Measurements from ENCODE around the gene MYO16. TPM values are rescaled to one million over a fixed set of nuclear protein-coding genes. Genes with fewer than 3 reads are reported as not detected.

The MYO16 gene
- total RNA-seq, 2 experiments from 2014 or later: not detected

DNA sequence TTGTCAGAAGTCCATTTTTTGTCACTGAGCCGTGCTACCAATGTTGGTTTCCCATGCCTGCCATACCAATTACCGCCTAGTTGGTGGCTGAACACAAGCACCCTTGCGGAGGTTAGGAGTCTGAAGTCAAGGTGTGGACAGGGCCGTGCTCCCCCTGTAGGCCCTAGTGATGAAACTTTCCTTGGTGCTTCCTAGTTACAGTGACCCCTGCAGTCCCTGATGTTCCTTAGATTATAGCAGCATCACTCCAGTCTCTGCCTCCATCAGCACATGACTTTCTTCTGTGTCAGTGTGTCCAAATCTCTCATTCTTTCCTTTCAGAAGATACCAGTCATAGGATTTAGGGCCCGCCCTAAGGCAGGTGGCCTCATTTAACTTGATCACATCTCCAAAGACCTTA lies 99.0 kb downstream of the MYO16 start:
- ChIA-PET CTCF (no interaction called here), POLR2A (no interaction called here)
- no peak overlapping the region for H3K27ac Mint-ChIP-seq
- H3K36me3 Mint-ChIP-seq (ENCODE audit: low read depth): no peaks in the 10 kb centered on the region
- H3K4me3 Mint-ChIP-seq: no peak overlapping the region
- H3K4me1 Mint-ChIP-seq: no peaks in the 10 kb centered on the region
- H3K9me3 Mint-ChIP-seq: no peaks in the 10 kb centered on the region
- no peaks in the 10 kb centered on the region for H3K27me3 Mint-ChIP-seq
- no peak for DNase-seq

DNA sequence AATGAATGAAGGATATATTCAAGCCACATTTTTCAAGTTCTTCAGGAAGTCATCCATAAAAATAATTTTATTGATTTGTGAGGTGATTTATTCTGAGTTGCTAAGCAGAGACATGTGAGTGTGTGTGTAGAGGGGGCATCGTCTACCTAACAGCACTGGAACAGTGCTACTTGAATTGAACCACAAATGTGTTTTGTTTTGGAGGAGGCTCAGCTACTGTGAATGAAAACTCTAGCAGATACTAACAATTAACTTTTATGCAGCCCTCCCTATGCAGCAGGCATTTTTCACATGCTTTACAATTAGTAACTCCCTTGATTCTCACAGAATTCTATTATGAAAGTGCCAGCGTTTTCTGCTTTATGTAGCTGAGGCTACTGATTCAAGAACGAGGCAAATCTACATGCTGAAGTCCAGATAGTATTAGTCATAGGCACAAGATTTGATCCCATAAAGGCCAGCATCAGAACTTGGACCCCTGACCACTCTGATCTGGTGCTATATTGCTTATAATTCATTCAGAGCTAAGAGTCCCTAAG lies 103.7 kb downstream of the MYO16 start:
- DNase-seq: no peak
- ChIA-PET CTCF (no interaction called here), POLR2A (no interaction called here)
- no peaks in the 10 kb centered on the region for H3K36me3 Mint-ChIP-seq (ENCODE audit: low read depth)
- no peaks in the 10 kb centered on the region for H3K9me3 Mint-ChIP-seq
- H3K27me3 Mint-ChIP-seq: no peaks in the 10 kb centered on the region
- no peak overlapping the region for H3K27ac Mint-ChIP-seq
- no peaks in the 10 kb centered on the region for H3K4me1 Mint-ChIP-seq
- no peak overlapping the region for H3K4me3 Mint-ChIP-seq

- DNase-seq: no peak
- ChIA-PET CTCF (no interaction called here), POLR2A (no interaction called here)
- Mint-ChIP-seq H3K9me3 (peaks cover 2% of the 10 kb centered on the region), H3K4me1 (no peaks in the 10 kb centered on the region), H3K27ac (no peak overlapping the region), H3K4me3 (no peak overlapping the region), H3K36me3 (ENCODE audit: low read depth) (no peaks in the 10 kb centered on the region), H3K27me3 (no peaks in the 10 kb centered on the region)
Measured at GRCh38 chr13:108734676-108735075, 105.3 kb downstream of the MYO16 start.

DNA sequence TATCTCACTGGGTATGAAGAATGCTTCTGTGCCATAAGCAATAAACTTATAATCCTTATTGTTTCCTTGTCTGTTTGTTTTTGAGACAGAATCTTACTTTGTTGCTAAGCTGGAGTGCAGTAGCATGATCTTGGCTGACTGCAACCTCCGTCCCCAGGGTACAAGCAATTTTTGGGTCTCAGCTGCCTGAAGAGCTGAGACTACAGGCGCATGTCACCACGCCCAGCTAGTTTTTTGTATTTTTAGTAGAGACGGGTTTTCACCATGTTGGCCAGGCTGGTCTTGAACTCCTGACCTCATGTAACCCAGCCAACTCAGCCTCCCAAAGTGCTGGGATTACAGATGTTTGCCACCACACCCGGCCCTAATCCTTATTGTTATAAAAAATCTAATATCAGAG lies 112.5 kb downstream of the MYO16 start:
- Mint-ChIP-seq H3K9me3 (peaks cover 7% of the 10 kb centered on the region), H3K27ac (no peak overlapping the region), H3K36me3 (ENCODE audit: low read depth) (no peaks in the 10 kb centered on the region), H3K4me1 (no peaks in the 10 kb centered on the region), H3K27me3 (no peaks in the 10 kb centered on the region), H3K4me3 (no peak overlapping the region)
- POLR2A ChIA-PET: no interaction called here
- CTCF ChIA-PET: no interaction called here
- DNase-seq: no peak

GRCh38 chr13:108742701-108743451 lies 113.5 kb downstream of the MYO16 start:
- H3K4me3 Mint-ChIP-seq: no peak overlapping the region
- peaks cover 7% of the 10 kb centered on the region for H3K9me3 Mint-ChIP-seq
- H3K4me1 Mint-ChIP-seq: no peaks in the 10 kb centered on the region
- no peak for DNase-seq
- no peak overlapping the region for H3K27ac Mint-ChIP-seq
- H3K36me3 Mint-ChIP-seq (ENCODE audit: low read depth): no peaks in the 10 kb centered on the region
- no peaks in the 10 kb centered on the region for H3K27me3 Mint-ChIP-seq
- CTCF ChIA-PET: no interaction called here
- POLR2A ChIA-PET: no interaction called here

DNA sequence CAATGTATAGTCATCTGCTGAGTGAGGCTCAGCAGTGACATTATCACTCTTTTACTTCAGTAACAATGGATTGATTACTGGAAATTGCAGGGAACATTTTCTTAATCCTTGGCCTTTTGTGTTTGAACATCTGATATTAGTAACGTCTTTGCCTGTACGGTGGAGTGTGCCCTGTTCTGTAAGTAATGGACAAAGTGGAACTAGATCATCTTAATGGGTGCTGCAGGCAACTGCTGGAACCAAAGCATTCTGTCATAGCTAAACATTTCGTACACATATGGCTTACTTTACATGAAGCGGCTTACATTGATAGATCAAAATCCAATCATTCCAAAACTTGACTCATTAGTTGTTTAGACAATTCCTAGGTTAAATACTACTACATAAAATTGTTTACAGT lies 114.1 kb downstream of the MYO16 start:
- Mint-ChIP-seq H3K27me3 (no peaks in the 10 kb centered on the region), H3K4me3 (no peak overlapping the region), H3K4me1 (no peaks in the 10 kb centered on the region), H3K9me3 (peaks cover 7% of the 10 kb centered on the region), H3K36me3 (ENCODE audit: low read depth) (no peaks in the 10 kb centered on the region), H3K27ac (no peak overlapping the region)
- DNase-seq: no peak
- POLR2A ChIA-PET: no interaction called here
- CTCF ChIA-PET: no interaction called here

DNA sequence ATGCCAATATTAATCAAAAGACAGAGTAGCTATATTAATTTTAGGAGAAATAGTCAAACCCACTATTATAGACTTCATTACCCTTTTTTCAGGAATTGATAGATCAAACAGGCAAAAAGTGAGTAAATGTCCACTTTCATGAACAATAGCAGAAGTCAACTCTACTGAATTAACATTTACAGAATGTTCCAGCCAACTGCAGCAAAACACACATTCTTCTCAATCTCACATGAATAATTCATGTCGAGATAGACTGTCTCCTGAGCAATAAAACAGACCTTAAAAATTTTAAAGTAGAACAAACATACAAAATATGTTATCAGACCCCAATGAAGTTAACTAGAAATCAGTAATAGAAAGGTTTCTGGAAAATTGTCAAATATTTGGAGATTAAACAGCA lies 118.4 kb downstream of the MYO16 start:
- H3K4me3 Mint-ChIP-seq: no peak overlapping the region
- ChIA-PET CTCF (no interaction called here), POLR2A (no interaction called here)
- no peaks in the 10 kb centered on the region for H3K36me3 Mint-ChIP-seq (ENCODE audit: low read depth)
- no peaks in the 10 kb centered on the region for H3K4me1 Mint-ChIP-seq
- no peak overlapping the region for H3K27ac Mint-ChIP-seq
- peaks cover 2% of the 10 kb centered on the region for H3K9me3 Mint-ChIP-seq
- H3K27me3 Mint-ChIP-seq: no peaks in the 10 kb centered on the region
- DNase-seq: no peak

DNA sequence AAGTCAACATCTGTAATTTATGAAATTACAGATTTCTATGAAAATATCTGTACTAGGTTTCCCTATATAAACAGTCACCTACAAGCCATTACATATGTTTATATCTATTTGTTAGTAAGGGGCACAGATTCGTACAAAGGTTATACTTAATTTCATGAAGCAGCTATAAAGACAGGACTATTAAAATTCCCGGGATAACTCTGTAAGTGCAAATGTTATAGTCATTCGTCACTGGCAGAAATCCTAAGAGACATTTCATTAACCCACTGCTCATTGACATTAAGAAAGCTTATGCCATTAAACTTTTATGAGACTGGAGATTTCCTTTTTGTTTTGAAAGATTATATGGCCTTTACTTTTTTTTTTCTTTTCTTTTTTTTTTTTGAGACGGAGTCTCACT lies 122.9 kb downstream of the MYO16 start:
- Mint-ChIP-seq H3K27me3 (no peaks in the 10 kb centered on the region), H3K4me1 (no peaks in the 10 kb centered on the region), H3K36me3 (ENCODE audit: low read depth) (no peaks in the 10 kb centered on the region), H3K27ac (no peak overlapping the region), H3K4me3 (no peak overlapping the region), H3K9me3 (no peaks in the 10 kb centered on the region)
- ChIA-PET POLR2A (no interaction called here), CTCF (no interaction called here)
- no peak for DNase-seq

DNA sequence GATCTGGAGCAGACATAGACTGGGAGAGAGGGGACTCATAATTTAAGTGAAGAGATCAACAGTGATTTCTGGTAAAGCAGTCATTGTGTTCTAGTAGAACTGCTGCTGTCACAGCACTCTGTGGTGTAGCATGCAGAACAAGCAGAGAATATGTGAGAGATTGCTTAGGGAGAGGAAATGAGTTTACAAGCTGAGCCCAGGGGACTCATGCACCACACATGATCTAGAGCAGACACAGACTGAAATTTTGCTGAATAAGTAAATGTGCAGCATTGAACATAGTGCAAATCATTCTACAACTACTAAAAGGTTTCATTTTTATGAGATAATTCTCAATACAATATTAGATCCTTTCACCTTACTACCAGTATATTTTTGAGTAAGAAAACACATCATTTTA lies 125.7 kb downstream of the MYO16 start:
- Mint-ChIP-seq H3K9me3 (no peaks in the 10 kb centered on the region), H3K27ac (no peak overlapping the region), H3K27me3 (no peaks in the 10 kb centered on the region)

GRCh38 chr13:108760129-108760528 lies 130.7 kb downstream of the MYO16 start:
- Mint-ChIP-seq H3K4me1 (no peaks in the 10 kb centered on the region), H3K4me3 (no peak overlapping the region), H3K36me3 (ENCODE audit: low read depth) (no peaks in the 10 kb centered on the region), H3K27ac (no peak overlapping the region), H3K27me3 (no peaks in the 10 kb centered on the region), H3K9me3 (no peaks in the 10 kb centered on the region)
- no peak for DNase-seq
- POLR2A ChIA-PET: no interaction called here
- CTCF ChIA-PET: no interaction called here

More for the DNA sequence above, 125.7 kb downstream of the MYO16 start:
- ChIA-PET POLR2A (no interaction called here), CTCF (no interaction called here)
- Mint-ChIP-seq H3K4me1 (no peaks in the 10 kb centered on the region), H3K4me3 (no peak overlapping the region), H3K36me3 (ENCODE audit: low read depth) (no peaks in the 10 kb centered on the region)
- no peak for DNase-seq

GRCh38 chr13:108760541-108760940 lies 131.1 kb downstream of the MYO16 start:
- POLR2A ChIA-PET: no interaction called here
- H3K4me1 Mint-ChIP-seq: no peaks in the 10 kb centered on the region
- DNase-seq: no peak
- H3K9me3 Mint-ChIP-seq: no peaks in the 10 kb centered on the region
- H3K27ac Mint-ChIP-seq: no peak overlapping the region
- CTCF ChIA-PET: no interaction called here
- H3K4me3 Mint-ChIP-seq: no peak overlapping the region
- no peaks in the 10 kb centered on the region for H3K27me3 Mint-ChIP-seq
- no peaks in the 10 kb centered on the region for H3K36me3 Mint-ChIP-seq (ENCODE audit: low read depth)

DNA sequence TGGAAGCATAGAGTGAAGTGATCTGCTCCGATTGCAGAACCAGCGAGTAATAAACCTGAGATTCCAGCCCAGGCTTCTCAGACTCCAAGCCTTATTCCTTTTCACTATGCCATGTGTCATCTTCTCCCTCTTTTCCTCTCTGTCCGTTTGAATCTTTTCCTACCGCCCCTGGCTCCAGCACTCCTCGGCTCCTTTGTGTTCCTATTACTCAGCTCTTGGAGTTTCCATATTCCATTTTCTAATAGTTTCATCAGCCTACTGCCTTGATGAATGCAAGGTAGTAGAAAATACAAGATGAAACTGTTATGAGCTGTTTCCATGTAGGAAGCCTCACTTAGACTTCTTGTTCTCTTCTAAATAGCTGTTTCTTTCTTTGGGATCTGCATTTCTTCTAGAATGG lies 138.6 kb downstream of the MYO16 start:
- ChIA-PET CTCF (no interaction called here), POLR2A (no interaction called here)
- DNase-seq: no peak
- Mint-ChIP-seq H3K4me3 (no peak overlapping the region), H3K4me1 (peaks cover 6% of the 10 kb centered on the region), H3K27ac (no peak overlapping the region), H3K27me3 (no peaks in the 10 kb centered on the region), H3K9me3 (no peaks in the 10 kb centered on the region), H3K36me3 (ENCODE audit: low read depth) (no peaks in the 10 kb centered on the region)

DNA sequence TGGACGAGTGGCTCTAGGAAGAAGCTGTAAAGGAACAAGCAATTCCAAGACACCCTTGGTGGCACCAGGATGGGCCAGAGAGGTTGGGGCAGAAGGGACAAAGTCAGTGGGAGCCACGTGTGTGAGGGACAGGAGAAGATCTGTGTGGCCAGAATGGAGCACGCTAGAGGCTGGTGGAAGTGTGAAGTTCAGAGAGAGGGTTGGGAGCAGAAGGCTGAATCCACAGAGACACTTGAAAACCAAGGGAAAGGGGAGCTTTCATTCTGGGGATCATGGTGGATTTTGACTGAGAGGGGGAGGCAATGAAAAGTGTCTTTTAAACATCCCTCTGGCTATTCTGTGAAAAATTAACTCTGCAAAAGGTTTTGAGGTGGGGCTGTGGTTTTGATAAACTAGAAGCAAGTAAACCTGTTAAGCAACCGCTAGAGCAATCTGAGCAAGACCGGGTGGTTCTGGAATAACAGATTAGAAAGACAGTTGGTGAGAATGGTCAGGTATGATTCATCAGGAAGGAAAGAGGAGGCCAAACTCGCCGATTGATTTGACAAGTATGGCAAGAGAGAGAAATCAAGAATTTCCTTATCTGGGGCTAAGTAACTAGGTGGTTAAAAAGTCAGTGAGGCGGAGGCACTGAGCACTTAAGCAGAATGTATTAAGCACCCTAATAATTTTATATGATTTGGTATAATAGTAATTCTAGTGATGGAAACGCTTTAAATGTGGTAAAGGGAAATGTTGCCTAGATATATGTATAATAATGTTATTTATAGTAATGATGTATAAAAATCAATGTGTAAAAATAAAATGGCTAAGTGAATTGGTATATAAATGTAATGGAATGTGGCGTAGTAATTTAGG lies 140.0 kb downstream of the MYO16 start:
- Mint-ChIP-seq H3K4me1 (peaks cover 6% of the 10 kb centered on the region), H3K27me3 (no peaks in the 10 kb centered on the region), H3K36me3 (ENCODE audit: low read depth) (no peaks in the 10 kb centered on the region), H3K9me3 (no peaks in the 10 kb centered on the region), H3K27ac (no peak overlapping the region), H3K4me3 (no peak overlapping the region)
- no peak for DNase-seq
- POLR2A ChIA-PET: no interaction called here
- CTCF ChIA-PET: no interaction called here

DNA sequence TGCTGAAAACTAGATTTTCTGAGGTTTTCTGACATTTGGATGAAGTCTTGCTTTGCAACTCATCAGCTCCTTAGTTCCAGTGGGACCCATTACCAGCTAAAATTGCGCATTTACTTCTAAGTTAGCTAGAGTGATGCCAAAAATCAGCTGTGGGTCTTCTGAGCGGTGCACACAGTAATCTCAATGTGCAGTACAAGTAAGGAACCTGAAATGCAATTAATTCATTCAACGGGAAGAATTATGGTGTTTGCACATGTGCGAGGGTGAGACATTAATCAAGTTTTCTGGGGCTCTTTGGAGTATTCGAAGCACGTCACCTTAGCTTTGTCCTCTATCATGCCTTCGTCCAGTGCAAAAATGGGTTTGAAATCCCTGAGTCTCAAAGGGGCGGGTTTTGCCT lies 146.2 kb downstream of the MYO16 start:
- Mint-ChIP-seq H3K27ac (no peak overlapping the region), H3K36me3 (ENCODE audit: low read depth) (no peaks in the 10 kb centered on the region), H3K4me3 (no peak overlapping the region), H3K9me3 (no peaks in the 10 kb centered on the region), H3K27me3 (no peaks in the 10 kb centered on the region), H3K4me1 (no peaks in the 10 kb centered on the region)
- ChIA-PET POLR2A (no interaction called here), CTCF (no interaction called here)
- DNase-seq: no peak
